Epidermal melanocyte (primary cell): ENCODE results near the gene PCAT6.
A peak's percentile ranks its signal among the peaks of the same experiment; 100 is the strongest.
"Not testable (repeated sequence)": the region's sequence is repeated elsewhere in the genome, so short reads cannot be mapped to it uniquely, and the experiment has no call there.

Experiments used
- DNase-seq: peaks from one replicate; pipeline ENCODE4 v3.0.0; 2011; ENCODE audit warnings: low spot score; ENCODE audit not compliant: insufficient read length

The PCAT6 gene

GRCh38 chr1:202810615-202811295 is at the start of gene PCAT6:
PCAT6 (plus strand) TSS chr1:202810954.
- peak; percentile 93 for DNase-seq

DNA sequence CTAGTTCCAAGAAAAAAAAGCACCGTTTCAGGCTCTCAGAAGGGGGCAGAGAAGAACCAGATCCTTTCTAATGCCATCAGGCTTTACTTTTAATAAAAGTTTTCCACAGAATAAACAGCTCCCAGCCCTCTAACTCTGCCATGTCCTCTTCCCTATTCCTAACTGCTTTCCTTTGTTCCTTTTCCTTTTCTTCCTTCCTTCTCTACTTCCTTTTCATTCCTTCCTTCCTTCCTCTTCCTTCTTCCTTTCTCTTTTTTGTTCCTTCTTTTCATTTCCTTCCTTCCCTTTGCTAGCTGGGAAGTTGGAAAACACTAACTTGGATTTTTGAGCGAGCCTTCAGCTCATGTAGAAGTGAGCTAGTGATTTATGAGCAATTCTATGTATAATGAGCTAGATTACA is 48.7 kb upstream of the PCAT6 start:
- no peak for DNase-seq

GRCh38 chr1:202765721-202766120 is 45.0 kb upstream of the PCAT6 start:
- no peak for DNase-seq

DNA sequence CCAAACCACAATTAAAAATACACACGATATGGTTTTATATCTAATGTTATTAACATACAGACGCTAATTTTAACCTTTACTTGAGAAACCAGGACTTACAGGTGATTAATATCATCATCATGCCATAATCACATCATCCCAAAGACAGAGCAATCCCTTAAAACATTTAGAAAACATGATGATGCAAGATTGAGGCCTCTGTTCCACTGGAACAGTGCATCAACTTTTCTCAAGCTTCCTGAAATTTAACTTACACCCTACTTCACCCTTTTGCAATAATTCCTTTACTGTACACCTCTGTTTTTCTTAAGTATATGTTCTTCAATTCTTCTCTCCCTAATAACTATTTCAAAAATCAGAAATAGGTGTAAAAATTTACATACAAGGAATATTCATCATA is 40.6 kb upstream of the PCAT6 start:
- no peak for DNase-seq

GRCh38 chr1:202781180-202781579 is 29.6 kb upstream of the PCAT6 start:
- DNase-seq = no peak

GRCh38 chr1:202786804-202787203 is 23.9 kb upstream of the PCAT6 start:
- DNase-seq = no peak

DNA sequence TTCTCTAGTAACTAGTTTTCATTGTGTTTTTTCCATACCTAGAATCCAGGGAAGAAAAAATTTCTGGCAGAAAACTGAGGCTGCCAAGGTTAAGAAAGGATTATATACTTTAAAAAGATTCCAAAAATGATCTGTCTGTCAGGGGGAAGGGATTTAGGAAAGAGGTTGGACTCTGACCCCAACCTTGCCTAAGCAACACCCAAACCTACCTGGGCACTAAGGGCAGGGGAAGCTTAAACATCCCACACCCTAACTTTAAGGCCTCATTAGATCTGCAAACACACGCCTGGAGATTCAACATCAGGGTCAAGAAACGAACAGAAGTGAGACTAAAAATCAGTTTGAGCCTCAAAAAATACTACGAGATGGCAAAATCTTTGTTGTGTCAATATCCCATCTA is 22.0 kb upstream of the PCAT6 start:
- no peak for DNase-seq

DNA sequence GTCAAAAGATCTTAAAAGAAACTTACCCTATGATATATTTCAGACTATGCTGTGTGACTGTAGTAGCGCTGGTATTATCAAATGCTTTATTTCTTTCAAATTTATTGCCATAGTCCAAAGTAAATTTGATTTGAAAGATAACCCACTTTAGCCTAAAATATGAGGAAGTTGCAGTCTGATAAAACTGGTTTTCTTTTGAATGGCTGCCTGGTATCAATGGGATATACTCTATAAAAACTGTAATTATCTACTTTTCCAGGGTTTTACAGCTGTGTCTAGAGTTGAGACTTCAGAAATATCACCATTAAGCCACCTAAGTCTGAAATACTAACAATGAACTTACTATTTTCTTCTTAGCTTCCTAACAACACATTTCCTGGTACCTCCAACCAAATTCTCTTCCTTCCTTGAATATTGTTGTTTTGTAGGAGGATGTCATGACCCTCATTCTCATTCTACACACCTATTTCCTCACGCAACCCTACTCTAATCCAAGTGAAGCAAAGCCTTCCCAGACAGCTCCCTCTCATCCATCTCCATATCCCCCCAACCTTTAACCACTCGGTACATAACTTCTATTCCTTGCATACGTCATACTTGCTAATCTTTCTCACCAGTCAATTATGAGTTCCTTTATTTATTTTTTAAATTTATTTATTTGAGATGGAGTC is 19.5 kb upstream of the PCAT6 start:
- no peak for DNase-seq

GRCh38 chr1:202794051-202794740 is 16.6 kb upstream of the PCAT6 start:
- DNase-seq = no peak

GRCh38 chr1:202794931-202795330 is 15.8 kb upstream of the PCAT6 start:
- not testable (repeated sequence) for DNase-seq

GRCh38 chr1:202796670-202797069 is 14.1 kb upstream of the PCAT6 start:
- no peak for DNase-seq

- DNase-seq = no peak
Measured at GRCh38 chr1:202798260-202798659, 12.5 kb upstream of the PCAT6 start.

- no peak for DNase-seq
Measured at GRCh38 chr1:202798792-202799331, 11.9 kb upstream of the PCAT6 start.

DNA sequence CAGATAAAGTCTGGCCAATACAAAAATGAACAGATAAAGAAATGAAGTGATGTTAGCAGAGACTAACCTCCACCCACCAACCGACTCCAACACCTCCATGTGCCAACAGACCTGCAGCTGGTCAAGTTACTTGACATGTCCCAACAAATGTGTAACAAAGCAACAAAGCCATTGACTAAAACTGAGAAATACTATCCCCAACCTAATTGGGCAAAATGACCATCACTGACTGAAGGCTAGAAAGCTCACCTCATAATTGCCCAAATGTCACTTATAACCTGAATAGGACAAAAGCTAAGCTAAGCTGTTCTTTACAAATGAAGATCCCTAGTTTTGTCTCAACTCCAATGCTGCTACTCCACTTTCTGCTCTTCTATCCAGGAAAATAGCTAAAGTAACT is 10.0 kb upstream of the PCAT6 start:
- no peak for DNase-seq

- DNase-seq = no peak
Measured at GRCh38 chr1:202801175-202801574, 9.6 kb upstream of the PCAT6 start.

DNA sequence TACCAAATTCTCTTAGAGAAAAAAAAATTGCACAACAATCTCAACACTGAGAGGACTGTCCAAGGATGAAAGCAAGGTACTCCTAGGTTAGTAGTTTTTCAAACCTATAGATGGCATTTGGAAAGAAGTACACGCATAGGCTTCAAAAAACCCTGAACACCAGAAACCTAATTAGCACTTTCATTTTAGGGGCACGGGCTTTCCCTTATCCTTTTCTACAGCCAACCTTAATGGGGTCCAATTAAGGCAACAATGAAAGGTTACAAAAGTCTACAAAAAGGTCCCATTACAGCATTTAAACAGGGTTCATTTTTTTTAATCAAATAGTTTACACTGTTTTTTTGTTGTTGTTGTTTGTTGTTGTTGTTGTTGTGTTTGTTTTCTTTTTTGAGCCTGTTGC is 8.7 kb upstream of the PCAT6 start:
- no peak for DNase-seq

DNA sequence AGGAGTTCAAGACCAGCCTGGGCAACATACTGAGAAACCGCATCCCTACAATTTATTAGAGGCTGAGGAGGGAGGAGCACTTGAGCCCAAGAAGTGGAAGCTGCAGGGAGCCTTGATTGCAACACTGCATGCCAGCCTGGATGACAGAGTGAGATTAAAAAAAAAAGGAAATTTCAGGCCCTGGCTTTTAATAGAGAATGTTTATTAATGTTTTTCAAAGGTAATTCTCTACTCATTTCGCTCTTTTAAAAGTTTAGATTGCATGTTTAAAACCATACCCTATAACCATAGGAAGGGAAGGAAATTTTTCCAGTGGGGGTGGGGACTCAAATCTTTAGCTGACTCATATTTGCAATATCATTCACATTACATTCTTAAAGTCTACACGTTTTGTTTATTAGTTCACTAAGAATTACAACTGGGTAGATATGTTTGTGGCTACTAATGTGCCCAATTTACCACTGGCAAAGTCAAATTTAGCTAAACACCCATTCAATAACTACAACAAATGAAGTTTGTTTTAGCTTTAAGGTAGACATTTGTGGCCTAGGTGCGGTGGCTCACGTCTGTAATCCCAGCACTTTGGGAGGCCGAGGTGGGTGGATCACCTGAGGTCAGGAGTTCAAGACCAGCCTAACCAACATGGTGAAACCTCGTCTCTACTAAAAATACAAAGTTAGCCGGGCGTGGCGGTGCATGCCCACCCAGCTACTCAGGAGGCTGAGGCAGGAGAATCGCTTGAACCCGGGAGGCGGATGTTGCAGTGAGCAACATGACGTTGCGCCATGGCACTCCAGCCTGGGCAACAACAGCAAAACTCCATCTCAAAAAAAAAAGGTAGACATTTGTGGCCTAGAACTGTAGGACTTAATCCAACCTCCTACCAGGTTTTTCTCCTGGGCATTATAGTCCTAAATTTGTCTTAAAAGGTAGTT is 7.5 kb upstream of the PCAT6 start:
- DNase-seq = no peak

GRCh38 chr1:202804126-202804525 is 6.6 kb upstream of the PCAT6 start:
- no peak for DNase-seq

- DNase-seq = no peak
Measured at GRCh38 chr1:202805886-202806844, 4.6 kb upstream of the PCAT6 start.

DNA sequence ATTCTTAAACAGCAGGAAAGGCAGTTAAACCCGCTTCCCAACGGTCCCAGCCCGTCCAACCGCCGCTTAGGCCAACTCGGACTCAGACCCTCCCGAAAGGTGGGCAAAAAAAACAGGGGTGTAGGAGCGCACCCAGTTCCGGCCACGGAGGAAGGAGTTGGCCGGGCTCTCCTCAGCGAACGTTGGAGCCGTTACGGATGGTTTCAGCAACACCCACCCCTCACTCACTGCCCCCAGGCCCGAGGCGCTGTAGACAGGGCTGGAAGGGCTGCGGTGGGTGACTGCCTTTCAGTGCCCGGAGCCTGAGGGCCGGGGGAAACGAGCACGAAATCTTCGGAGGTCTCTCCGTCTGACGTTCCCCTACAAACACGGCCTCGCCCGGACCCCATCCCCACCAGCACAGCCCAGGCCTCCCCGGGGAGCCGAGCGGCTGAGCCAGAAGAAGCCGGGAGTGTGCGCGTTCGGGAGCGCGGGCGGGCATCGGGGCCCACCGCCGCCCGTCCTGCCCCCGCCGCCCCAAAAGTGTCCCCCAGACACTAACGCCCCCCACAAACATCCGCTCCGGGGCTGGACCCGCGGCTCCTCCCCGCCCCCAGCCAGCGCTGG is 3.8 kb upstream of the PCAT6 start:
- DNase-seq = no peak
